ENCODE results near the gene DUS3L.

Gene DUS3L

GRCh38 chr19:5831159-5831558 lies 40.2 kb upstream of the DUS3L start:
- TF ChIP-seq CTCF (IDR thresholded peaks at IDR 0.05; ENCODE audit: insufficient read depth, low read length) (no peak), POLR2AphosphoS5 (IDR thresholded peaks at IDR 0.05; ENCODE audit: low read depth) (no peak), SPI1 (IDR thresholded peaks at IDR 0.05; ENCODE audit: borderline replicate concordance, low read depth) (no peak), REST (IDR thresholded peaks at IDR 0.05; ENCODE audit: insufficient replicate concordance, low read depth) (no peak), GABPA (IDR thresholded peaks at IDR 0.05; ENCODE audit: low read depth) (no peak)
- no peak for DNase-seq (ENCODE audit: low read depth in 1 of 2, low spot score in 1 of 2)
- H3K27ac ChIP-seq (replicated peaks) = no peak overlapping the region
- H3K27me3 ChIP-seq (ENCODE audit: insufficient read depth, poor library complexity, severe bottlenecking) = no peaks in the 10 kb centered on the region
- H3K4me3 ChIP-seq (replicated peaks; ENCODE audit: insufficient read depth, low read length) = no peak overlapping the region

- TF ChIP-seq GABPA (IDR thresholded peaks at IDR 0.05; ENCODE audit: low read depth) (no peak), REST (IDR thresholded peaks at IDR 0.05; ENCODE audit: insufficient replicate concordance, low read depth) (no peak), SPI1 (IDR thresholded peaks at IDR 0.05; ENCODE audit: borderline replicate concordance, low read depth) (no peak), POLR2AphosphoS5 (IDR thresholded peaks at IDR 0.05; ENCODE audit: low read depth) (no peak), CTCF (IDR thresholded peaks at IDR 0.05; ENCODE audit: insufficient read depth, low read length) (no peak)
- H3K4me3 ChIP-seq (replicated peaks; ENCODE audit: insufficient read depth, low read length) = no peak overlapping the region
- no peak for DNase-seq (ENCODE audit: low read depth in 1 of 2, low spot score in 1 of 2)
- no peaks in the 10 kb centered on the region for H3K27me3 ChIP-seq (ENCODE audit: insufficient read depth, poor library complexity, severe bottlenecking)
- no peak overlapping the region for H3K27ac ChIP-seq (replicated peaks)
Measured at GRCh38 chr19:5829567-5830310, 38.8 kb upstream of the DUS3L start.

GRCh38 chr19:5828661-5829566 lies 38.0 kb upstream of the DUS3L start:
- H3K27ac ChIP-seq (replicated peaks) = peak overlapping the region; percentile 55
- TF ChIP-seq CTCF (IDR thresholded peaks at IDR 0.05; ENCODE audit: insufficient read depth, low read length) (no peak), POLR2AphosphoS5 (IDR thresholded peaks at IDR 0.05; ENCODE audit: low read depth) (no peak), REST (IDR thresholded peaks at IDR 0.05; ENCODE audit: insufficient replicate concordance, low read depth) (no peak), SPI1 (IDR thresholded peaks at IDR 0.05; ENCODE audit: borderline replicate concordance, low read depth) (no peak), GABPA (IDR thresholded peaks at IDR 0.05; ENCODE audit: low read depth) (no peak)
- H3K4me3 ChIP-seq (replicated peaks; ENCODE audit: insufficient read depth, low read length) = peak overlapping the region; percentile 56
- no peak for DNase-seq (ENCODE audit: low read depth in 1 of 2, low spot score in 1 of 2)
- H3K27me3 ChIP-seq (ENCODE audit: insufficient read depth, poor library complexity, severe bottlenecking) = no peaks in the 10 kb centered on the region

Data from HL-60 (cell line).